Measurements from ENCODE around the gene EXOC3L1.

Gene EXOC3L1

DNA sequence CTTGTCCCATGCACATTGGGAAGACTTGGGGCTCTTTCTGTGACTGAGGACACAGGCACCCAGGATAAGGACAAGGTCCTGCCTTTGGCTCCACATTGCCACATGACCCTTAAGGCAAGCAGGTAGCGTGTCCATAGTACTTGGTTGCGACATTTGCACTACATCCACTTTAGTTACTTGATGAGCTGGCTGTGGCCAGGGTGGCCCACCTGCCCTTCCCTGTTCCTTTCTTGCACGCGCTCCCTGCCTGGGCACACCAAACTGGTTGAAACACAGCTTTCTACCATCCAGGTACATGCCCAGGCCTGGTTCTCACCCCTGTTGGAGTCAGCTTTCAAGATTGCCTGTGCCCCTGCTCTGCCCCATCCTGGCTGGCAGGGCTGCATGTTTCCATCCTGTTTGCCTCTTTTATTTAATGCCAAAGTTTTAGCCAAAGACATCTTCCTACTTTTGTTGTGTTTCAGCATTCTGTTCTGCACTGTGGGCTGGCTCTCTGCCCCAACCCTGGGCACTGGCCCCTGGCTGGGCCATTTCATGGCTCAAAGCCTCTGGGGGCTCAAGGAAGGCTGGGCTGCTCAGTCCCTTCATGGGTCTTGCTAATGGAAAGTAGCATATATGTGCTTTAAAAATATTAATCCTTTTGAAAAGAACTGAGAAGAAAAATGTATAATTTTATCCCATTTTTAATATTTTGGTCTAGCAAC is 42.3 kb downstream of the EXOC3L1 start:
- no peak for DNase-seq

DNA sequence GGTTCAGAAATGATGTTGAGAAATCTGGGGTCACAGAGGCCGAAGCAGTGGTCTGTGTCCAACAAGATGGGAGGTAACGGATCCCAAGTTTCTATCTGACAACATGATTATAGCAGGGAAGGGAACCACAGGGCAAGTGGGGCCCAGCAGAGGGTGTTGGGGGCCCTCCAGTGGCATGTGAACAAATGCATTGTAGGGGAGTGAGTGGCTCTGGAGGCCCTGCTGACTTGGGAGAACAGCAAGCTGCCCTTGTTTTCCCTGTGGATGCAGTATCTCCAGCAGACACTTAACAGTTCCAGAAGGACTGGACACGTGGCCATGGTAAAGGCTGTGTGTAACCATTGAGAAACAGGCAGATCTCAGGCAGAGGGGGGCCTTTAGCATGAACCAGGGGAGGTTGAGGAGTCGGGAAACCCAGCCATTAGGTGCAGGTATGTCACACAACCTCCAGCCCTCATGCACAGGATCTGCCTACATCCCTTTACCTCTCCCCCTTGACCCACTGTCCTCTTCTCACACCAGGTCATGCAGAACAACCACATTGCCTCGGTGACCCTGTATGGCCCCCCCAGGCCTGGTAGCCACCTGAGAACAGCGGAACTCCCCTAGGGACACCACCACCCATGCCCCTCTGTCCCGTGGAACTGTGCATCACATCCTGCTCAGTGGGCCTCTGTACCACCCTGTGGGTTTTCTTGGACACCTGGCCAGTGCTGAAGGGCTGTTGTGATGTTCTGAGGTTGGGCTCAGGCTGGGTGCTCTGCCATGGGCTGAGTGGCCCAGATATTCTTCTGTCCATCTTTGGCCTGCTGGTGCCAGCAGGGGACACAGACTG is 43.2 kb downstream of the EXOC3L1 start:
- DNase-seq = no peak

DNA sequence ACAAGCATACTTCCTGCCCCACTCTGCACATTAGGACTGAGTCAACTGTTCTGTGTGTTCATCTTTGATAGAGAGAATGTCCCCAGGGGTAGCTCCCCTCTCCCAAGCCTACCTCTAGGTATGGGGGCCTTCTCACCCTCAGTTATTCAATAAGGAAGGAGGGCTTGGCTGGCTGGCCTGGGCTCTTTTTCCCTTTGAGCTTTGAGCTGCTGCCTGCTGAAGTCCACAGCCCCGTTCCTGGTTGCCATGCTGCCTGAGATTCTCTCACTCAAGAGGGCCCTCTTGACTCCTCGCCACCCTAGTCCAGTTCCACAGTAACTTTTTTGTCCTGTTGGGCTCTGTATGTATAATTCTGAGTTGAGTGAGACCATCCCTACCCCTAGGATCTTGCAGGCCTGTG is 44.2 kb downstream of the EXOC3L1 start:
- no peak for DNase-seq

DNA sequence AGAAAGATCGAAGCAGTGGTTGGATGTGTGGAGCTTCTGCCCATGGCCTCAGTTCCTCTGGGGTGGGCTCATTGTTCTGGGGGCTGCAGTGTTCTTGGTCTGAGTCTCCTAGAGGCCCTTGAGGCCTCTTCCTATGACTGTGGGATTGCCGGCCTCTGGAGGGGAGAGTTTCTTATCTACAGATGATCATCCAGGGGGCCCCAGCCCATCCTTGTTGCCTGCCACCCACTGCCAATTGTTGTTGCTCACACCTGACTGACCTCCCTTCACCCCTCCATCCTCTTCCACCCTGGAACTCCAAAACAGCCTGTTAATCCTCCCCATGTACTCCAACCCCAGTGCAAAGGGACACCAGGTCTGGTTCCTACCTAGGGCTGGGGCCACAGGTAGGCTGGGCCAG is 45.0 kb downstream of the EXOC3L1 start:
- DNase-seq = no peak

DNA sequence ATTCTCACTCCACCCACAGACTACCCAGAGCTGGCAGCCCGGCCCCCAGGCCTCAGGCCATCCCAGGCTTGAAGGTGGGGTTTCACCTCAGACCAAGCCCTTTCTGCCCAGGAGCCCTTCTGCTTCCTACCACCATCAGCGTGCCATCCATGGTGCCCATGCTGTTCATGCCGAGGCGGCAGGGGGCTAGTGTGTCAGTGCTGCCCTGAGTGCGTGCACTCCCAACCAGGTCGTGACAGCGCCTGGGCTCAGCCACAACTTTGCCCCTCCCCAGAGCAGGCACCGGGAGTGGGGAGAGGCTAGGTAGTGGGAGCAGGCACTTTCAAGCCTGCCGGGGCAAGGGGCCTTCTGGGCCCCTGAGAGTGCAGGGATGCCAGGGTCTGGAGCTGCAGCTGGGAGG is 47.6 kb downstream of the EXOC3L1 start:
- no peak for DNase-seq

DNA sequence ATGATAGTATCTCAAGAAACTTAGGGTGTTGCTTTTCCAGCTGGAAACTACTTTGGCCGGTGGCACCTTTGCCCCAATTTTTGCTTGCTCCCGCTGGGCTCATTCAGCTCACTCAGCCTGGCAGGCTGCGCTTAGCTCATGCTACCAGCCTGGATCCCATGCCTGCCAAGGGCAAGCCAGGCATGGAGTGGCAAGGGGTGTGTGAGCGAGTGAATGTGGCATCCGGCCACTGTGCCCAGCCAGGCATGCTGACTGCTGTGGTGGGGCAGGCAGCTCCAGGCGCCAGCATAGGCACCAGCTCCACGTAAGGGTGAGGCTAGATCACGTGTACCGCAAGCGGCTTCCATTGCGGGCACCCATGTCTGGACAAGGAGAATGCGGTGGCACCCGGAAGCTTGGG is 48.5 kb downstream of the EXOC3L1 start:
- DNase-seq = no peak

DNA sequence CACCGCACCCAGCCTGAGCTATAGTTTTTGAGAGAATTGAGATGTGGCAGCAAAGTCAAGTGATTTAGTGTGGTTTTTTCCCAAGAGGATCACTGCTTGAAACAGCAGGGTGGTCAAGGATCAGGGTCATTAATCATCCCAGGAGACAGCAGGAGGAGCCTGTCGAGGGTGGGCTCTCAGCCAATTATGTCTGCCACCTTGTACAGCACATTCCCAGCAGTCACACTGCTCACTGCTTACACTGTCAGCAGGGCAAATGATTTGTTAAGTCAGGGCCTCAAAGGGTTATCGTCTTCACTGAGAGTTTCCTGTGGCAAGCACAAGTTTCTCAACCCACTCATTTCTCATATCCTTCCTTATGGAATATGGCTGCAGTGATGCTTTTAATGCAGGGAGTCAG is 52.3 kb downstream of the EXOC3L1 start:
- no peak for DNase-seq
